ENCODE measurements around the gene PRRT2.

DNA sequence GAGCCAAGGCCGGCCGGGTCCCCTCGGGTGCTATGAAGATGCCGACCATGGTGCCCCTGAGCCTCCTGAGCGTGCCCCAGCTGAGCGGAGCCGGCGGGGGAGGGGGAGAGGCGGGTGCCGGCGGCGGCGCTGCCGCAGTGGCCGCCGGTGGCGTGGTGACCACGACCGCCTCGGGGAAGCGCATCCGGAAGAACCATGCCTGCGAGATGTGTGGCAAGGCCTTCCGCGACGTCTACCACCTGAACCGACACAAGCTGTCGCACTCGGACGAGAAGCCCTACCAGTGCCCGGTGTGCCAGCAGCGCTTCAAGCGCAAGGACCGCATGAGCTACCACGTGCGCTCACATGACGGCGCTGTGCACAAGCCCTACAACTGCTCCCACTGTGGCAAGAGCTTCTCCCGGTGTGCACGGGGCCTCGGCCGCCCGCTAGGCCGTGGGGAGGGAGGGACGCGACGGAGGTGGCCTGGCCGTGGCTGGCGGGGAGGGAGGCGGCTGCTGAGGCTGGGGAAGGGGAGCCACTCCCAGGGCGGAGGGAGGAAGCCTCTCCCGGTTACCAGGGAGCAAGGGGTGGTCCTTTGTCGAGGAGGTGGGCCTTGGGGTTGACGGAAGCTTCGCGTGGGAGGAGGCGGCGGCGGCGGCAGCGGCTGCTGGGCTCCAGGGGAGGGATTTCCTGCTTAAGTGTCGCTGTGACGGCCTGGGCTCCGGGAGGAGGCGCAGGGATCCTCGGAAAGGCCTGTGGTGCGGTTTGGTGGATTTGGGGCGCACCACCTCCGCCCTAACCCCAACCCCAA is 4.4 kb upstream of the PRRT2 start:
- TF ChIP-seq POLR2A (IDR thresholded peaks at IDR 0.05), result no peak
- no peak for TF ChIP-seq CTCF (IDR thresholded peaks at IDR 0.05)

All from lower leg skin (tissue), 3 donors.